Measurements from ENCODE around the gene USP19. TPM values are rescaled to one million over a fixed set of nuclear protein-coding genes. Genes with fewer than 3 reads are reported as not detected.
A peak's percentile ranks its signal among the peaks of the same experiment; 100 is the strongest.

USP19 gene
- total and polyA plus RNA-seq, 11 donors, result 19.2 to 90.3 (median 55.6) TPM

GRCh38 chr3:49161808-49162530 is 41.3 kb upstream of the USP19 start:
- intact Hi-C loops (cut with DNase I), result loop anchor here in 2 of 10 donors (10.0 kb wide), 2 partner anchors 253 to 283 kb away; partner anchors contain the start of genes RHOA (in 1 of the 2) and TCTA (in 1 of the 2)
- Histone ChIP-seq H3K4me1 (peaks cover 0 to 23% (median 19%) of the 10 kb centered on the region in 12 donors), H3K4me3 (no peak overlapping the region), H3K27me3 (no peaks in the 10 kb centered on the region), H3K27ac (no peak overlapping the region), H3K36me3 (peaks cover 0 to 29% (median 21%) of the 10 kb centered on the region in 9 donors), H3K9me3 (no peaks in the 10 kb centered on the region)
- TF ChIP-seq POLR2A (IDR thresholded peaks at IDR 0.05), result no peak
- TF ChIP-seq CTCF (IDR thresholded peaks at IDR 0.05), result no peak
- no peak for ATAC-seq
- no peak for DNase-seq
- WGBS, 4 donors, result 72 to 86% (median 79%) methylated on average over 3 of the region's 3 CpGs

- H3K27me3 ChIP-seq, result no peaks in the 10 kb centered on the region
- ATAC-seq, result no peak
- no peak overlapping the region for H3K27ac ChIP-seq
- intact Hi-C loops (cut with DNase I), result loop anchor here in 2 of 10 donors (10.0 kb wide), 2 partner anchors 254 to 284 kb away; partner anchors contain the start of genes RHOA (in 1 of the 2) and TCTA (in 1 of the 2)
- H3K4me1 ChIP-seq, result peaks cover 0 to 15% (median 11%) of the 10 kb centered on the region in 12 donors
- H3K9me3 ChIP-seq, result no peaks in the 10 kb centered on the region
- peaks cover 0 to 29% (median 21%) of the 10 kb centered on the region in 9 donors for H3K36me3 ChIP-seq
- 92 to 100% (median 94%) methylated on average over 1 to 2 of the region's 2 CpGs for WGBS, 4 donors
- H3K4me3 ChIP-seq, result no peak overlapping the region
- no peak for TF ChIP-seq POLR2A (IDR thresholded peaks at IDR 0.05)
- no peak for TF ChIP-seq CTCF (IDR thresholded peaks at IDR 0.05)
- DNase-seq, result no peak
These were observed 40.6 kb upstream of the USP19 start for GRCh38 chr3:49161197-49161596.

GRCh38 chr3:49158792-49159191 is 38.2 kb upstream of the USP19 start:
- DNase-seq (no peak), ATAC-seq (no peak)
- TF ChIP-seq POLR2A (IDR thresholded peaks at IDR 0.05) (no peak), CTCF (IDR thresholded peaks at IDR 0.05) (no peak)
- H3K27me3 ChIP-seq, result no peaks in the 10 kb centered on the region
- H3K4me3 ChIP-seq, result no peak overlapping the region
- H3K36me3 ChIP-seq, result peaks cover 0 to 26% (median 16%) of the 10 kb centered on the region in 9 donors
- intact Hi-C loops (cut with DNase I), result loop anchor here in 1 of 10 donors (10.0 kb wide), 1 partner anchor 296 kb away; no protein-coding TSS in a partner anchor
- no peak overlapping the region for H3K27ac ChIP-seq
- WGBS, 4 donors, result 70 to 82% (median 79%) methylated on average over 1 to 2 of the region's 2 CpGs
- H3K4me1 ChIP-seq, result no peaks in the 10 kb centered on the region
- H3K9me3 ChIP-seq, result no peaks in the 10 kb centered on the region

- H3K27me3 ChIP-seq, result no peaks in the 10 kb centered on the region
- TF ChIP-seq POLR2A (IDR thresholded peaks at IDR 0.05) (no peak), CTCF (IDR thresholded peaks at IDR 0.05) (peak in 9 of 12 donors; percentile 19 to 49 (median 27))
- DNase-seq, result no peak
- no peaks in the 10 kb centered on the region for H3K9me3 ChIP-seq
- no peak overlapping the region for H3K27ac ChIP-seq
- ATAC-seq, result peak in 3 of 4 donors; percentile 38 to 49 (median 40)
- H3K36me3 ChIP-seq, result peaks cover 0 to 20% (median 10%) of the 10 kb centered on the region in 9 donors
- WGBS, 4 donors, result 70 to 80% (median 77%) methylated on average over 4 to 5 of the region's 5 CpGs
- no peak overlapping the region for H3K4me3 ChIP-seq
- no peaks in the 10 kb centered on the region for H3K4me1 ChIP-seq
- intact Hi-C loops (cut with DNase I), result loop anchor here in 1 of 10 donors (10.0 kb wide), 1 partner anchor 297 kb away; no protein-coding TSS in a partner anchor
These were observed 37.6 kb upstream of the USP19 start for GRCh38 chr3:49158103-49158709.
